Stomach (tissue), 4 donors: ENCODE measurements around the gene TRPV3.
"Not testable (repeated sequence)": the region's sequence is repeated elsewhere in the genome, so short reads cannot be mapped to it uniquely, and the experiment has no call there.

Experiments used
- CTCF ChIP-seq, 7 experiments: fragments of 450-650 bp in 4 of 7; fragments of 200-600 bp in 3 of 7; sonication (generic) in 3 of 7; IDR thresholded peaks; one replicate each; pipeline ENCODE4 v1.5.1; 2016 to 2019; ENCODE audit warnings: antibody characterized with exemption in 7 of 7, control low read depth in 2 of 7, mild to moderate bottlenecking in 1 of 7
- EP300 ChIP-seq: sonication (generic); formaldehyde crosslinking; IDR thresholded peaks from one replicate; pipeline ENCODE4 v1.6.1; 2017; ENCODE audit warnings: antibody characterized with exemption
- POLR2A ChIP-seq, 4 donors: fragments of 450-650 bp; IDR thresholded peaks; one replicate each; pipeline ENCODE4 v1.6.1; 2016; ENCODE audit warnings: antibody characterized with exemption in 4 of 4, control low read depth in 2 of 4, mild to moderate bottlenecking in 1 of 4, moderate library complexity in 1 of 4
- POLR2AphosphoS5 ChIP-seq, 3 donors: sonication (generic); formaldehyde crosslinking; IDR thresholded peaks; one replicate each; pipeline ENCODE4 v1.6.1; 2016; ENCODE audit warnings: antibody characterized with exemption in 3 of 3

DNA sequence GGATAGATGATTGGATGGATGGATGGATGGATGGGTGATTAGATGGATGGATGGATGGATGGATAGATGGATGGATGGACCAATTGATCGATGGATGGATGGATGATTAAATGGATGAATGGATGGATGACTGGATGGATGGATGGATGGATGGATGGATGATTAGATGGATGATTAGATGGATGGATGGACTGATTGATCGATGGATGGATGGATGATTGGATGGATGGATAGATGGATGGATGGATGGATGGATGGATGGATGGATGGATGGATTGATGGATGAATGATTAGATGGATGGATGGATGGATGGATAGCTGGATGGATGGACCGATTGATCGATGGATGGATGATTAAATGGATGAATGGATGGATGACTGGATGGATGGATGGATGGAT, 38.1 kb downstream of the TRPV3 start:
- not testable (repeated sequence) for TF ChIP-seq CTCF (IDR thresholded peaks at IDR 0.05); EP300; POLR2A (IDR thresholded peaks at IDR 0.05); POLR2AphosphoS5 (IDR thresholded peaks at IDR 0.05)
